HG02588 (cell line): ENCODE data around the gene PPP1R13B.

ENCODE experiments used
- ATAC-seq: cut with Tn5 transposase; IDR thresholded peaks from one replicate; pipeline ENCODE4 v1.9.1; 2021; ENCODE audit warnings: mild to moderate bottlenecking, moderate library complexity; ENCODE audit not compliant: unreplicated experiment

The PPP1R13B gene

DNA sequence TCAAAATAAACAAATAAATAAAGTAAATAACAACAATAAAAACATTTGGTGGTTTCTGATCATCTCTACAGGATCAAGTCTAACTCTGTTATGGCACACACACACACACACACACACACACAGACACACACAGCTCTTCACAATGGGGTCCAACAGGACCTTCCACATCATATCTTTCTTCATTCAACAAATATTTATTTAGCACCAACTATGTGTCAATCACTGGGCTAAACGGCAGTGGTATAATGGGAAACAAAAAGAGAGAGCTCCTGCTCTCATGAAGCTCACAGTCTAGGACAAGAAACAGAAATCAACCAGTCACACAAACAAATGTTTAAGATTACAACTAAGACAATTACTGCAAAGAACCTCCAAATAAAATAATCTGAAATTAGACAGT is 9.3 kb downstream of the PPP1R13B start:
- ATAC-seq: no peak

DNA sequence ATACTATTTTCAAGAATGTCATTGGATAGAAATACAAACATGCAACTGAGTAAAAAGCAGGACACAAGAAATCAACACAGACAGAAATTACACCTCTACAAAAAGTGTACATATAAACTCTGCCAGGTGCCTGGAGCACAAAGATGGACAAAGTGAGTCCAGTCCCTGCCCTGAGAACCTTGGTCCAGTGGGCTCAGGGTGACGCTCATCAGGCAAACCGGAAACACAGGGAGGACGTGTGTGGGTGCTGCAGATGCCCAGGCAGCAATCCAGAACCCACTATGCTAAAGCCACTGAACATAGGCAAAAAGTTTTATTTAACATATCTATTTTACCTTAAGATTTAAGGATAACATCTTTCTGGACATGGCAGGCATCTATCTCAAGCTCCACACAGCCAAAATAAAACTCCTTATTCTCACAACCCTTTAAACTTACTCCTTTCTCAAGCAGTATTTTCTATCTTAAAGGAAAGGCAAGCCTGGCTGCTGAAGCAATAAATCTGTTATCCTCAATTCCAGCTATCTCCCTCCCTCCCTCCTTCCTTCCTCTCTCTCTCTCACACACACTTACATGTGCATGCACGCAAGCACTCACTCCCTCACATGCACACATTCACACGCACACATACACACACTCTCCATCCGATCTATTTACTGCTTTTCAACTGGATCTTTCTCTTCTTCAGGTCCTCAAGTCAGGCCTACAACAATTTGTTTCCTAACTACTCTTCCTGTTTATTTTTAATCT is 10.2 kb downstream of the PPP1R13B start:
- no peak for ATAC-seq

DNA sequence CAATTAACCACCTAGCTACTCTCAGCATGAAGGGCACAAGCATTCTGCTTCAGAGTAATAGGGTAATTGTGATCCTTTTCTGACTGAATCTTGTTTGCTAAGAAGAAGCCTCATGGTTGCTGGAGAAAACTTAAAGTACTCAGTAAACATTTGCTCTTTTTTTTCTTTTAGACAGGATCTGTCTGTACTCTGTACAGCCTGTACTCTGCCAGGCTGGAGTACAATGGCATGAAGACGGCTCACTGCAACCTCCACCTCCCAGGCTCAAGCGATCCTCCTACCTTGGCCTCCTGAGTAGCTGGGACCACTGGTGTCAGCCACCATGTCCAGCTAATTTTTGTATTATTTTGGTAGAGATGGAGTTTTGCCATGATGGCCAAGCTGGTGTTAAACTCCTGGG is 12.4 kb downstream of the PPP1R13B start:
- ATAC-seq: no peak

DNA sequence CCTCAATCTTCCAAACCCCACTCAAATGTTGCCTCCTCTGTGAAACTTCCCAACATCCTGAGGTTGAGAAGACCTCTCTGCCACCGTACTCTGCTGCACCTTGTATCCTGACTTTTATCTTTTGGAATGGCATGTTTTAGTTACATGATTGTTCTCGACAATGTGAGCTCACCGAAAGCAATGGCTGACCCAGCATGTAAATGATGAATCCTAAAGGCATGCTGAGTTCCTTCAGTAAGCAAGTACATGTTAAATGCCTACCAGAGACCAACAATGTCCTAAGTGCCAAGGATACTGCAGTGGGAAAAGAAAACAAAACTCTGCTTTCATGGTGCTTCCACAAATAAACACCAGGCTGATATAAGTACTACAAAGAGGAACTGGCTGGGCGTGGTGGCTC is 13.7 kb downstream of the PPP1R13B start:
- ATAC-seq: no peak

DNA sequence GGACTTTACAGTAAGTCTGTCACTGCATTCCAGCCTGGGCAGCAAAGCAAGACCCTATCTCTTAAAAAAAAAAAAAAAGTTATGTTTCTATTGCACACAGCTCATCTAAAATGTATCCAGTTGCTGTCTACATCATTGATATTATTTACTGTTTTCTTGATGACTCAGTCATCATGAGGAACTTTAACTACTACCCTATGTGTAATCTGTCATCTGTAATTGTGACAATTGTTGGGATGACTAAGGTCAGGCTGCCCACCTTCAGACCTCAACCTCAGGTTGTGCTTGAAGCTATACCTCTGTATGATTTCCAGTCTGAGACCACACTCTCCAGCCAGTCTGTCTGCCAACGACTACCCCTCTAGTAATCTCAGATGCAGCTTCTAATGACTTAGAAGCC is 15.3 kb downstream of the PPP1R13B start:
- no peak for ATAC-seq

DNA sequence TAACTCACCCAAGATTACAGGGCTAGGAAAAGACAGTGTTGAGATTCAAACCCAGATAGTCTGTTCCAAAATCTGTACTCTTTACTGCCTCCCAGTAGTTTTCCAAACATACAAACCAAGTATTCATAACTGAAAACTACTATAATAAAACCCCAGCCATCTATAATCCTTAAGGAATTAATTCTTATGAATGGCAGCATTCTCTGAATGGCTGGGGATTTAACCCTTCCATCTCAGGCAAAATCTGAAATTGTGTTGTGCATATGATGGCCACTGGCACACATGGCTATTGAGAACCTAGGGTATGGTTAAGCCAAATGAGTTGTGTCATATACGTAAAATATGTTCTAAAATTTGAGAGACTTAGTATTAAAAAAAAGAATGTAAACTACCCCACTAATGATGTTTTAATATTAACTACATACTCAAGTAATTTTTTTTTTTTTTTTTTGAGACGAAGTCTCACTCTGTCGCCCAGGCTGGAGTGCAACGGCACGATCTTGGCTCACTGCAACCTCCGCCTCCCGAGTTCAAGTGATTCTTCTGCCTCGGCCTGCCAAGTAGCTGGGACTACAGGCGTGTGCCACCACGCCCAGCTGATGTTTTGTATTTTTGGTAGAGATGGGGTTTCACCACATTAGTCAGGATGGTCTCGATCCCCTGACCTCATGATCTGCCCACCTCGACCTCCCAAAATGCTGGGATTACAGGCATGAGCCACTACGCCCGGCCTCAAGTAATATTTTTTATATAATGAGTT is 16.7 kb downstream of the PPP1R13B start:
- no peak for ATAC-seq

DNA sequence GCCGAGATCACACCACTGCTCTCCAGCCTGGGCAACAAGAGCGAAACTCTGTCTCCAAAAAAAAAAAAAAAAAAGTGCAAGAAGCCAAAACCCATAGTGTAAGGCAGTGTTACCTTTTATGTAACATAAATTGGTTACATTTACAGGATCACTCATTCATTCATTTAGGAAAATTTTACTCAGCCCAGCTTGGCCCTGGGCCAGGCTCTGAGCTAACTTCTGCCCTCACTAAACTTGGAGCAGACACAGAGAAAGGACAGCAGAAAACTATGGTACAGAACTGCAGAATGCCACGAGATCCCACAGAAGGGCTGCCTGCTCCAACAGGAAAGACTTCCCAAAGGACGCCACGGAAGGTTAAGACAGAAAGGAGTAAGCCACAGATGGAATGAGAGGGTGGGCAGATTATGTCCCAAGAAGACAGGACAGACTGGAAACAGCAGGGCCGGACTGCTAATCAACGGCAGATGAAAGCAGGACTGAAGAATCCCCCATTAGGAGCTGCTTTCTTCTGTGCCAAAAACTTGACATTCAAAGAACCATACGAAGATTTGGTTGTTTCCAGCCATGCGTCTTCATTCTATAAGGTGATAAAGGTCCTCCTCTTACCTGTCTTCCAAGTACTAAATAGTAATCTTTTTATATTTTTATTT is 18.9 kb downstream of the PPP1R13B start:
- ATAC-seq: no peak

DNA sequence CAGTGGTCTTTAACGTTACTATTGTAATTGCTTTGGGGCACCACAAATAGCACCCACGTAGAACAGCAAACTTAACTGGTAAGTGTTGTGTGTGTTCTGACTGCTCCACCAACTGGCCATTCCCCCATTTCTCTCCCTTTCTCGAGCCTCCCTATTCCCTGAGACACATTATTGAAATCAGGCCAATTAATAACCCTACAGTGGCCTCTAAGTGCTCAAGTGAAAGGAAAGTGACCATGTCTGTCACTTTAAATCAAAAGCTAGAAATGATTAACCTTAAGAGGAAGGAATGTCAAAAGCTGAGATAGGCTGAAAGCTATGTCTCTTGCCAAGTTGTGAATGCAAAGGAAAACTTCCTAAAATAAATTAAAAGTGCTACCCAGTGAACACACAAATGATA is 22.3 kb downstream of the PPP1R13B start:
- ATAC-seq: no peak

DNA sequence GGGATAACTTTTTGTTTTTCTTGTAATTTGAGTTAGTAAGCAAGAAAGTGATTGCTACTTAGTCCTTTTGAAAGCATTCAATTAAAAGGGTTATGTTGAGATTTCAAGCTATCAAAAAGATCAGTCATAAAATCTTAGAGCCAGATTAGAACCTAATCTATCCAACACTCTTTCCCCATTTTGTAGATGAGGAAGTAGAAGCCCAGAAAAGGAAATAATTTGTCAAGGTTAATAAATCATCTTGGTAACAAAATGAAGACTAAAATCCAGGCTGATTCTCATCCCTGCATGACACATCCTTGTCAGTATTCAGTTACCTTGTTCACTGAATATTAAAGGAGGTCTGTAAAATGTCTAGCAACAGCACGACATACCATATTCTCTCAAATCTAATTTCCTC is 26.5 kb downstream of the PPP1R13B start:
- ATAC-seq: no peak

DNA sequence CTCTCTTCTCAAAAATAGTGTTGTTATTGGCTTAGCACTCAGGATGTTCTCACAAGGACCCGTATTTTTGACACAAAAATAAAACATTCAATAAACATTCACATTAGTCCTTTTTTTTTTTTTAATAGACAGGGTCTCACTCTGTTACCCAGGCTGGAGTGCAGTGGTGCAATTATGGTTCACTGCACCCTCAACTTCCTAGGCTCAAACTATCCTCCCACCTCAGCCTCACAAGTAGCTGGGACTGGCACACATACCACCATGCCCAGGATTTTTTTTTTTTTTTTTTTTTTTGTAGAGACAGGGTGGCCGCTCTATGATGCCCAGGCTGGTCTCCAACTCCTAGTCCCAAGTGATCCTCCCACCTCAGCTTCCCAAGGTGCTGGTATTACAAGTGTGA is 27.0 kb downstream of the PPP1R13B start:
- no peak for ATAC-seq

DNA sequence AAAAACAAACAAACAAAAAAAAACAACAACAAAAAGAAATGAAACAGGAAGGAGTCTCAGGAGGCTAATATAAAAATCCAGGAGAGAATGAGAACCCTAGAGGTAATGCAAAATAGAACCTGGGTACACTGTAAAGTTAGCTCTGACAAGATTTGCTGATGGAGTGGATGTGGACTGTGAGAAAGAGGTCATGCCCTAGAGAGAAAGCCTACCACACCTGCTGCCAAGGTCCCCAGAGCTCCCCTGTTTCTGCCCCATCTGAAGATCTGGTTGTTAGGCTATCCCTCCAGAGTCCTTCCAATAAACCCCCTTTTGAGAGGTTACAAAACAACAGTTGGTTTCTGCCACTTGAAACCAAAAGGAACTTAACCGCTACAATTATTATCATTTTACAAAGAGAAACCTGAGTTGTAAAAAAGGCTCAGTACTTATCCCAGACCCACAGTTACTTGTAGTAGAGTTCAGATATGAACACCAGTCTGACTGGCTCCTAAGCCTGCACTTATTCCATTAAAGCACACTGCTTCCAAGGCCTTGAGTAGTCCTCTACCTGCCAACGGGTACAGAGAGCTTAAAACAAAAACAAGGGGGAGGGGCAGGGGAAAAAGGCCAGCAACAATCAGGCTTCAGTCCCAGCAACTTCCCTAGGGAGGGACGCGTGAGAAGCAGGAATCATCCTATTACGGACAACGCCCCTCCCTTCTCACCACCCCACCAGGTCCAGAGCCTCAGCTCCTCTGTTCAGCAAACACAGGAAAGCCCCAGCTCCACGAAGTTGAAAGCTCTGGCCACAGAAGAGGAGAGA is 27.7 kb downstream of the PPP1R13B start:
- no peak for ATAC-seq

DNA sequence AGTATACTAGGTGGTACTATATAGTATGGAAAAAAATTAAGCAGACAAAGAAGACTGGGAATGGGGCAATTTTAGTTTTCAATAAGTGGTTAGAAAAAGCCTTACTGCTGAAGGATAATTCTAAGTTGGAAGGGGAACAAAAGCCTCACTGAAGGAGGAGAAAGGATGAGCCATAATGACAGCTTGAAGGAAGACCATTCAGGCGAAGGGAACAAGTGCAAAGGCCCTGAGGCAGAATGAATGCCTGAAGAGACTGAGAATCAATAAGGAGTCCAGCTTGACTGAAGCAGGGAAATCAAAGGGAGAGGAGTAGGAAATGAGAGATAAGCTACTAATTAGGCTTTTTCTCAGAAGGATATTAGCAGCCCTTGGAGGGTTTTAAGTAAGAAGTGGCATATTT is 28.5 kb downstream of the PPP1R13B start:
- ATAC-seq: no peak

DNA sequence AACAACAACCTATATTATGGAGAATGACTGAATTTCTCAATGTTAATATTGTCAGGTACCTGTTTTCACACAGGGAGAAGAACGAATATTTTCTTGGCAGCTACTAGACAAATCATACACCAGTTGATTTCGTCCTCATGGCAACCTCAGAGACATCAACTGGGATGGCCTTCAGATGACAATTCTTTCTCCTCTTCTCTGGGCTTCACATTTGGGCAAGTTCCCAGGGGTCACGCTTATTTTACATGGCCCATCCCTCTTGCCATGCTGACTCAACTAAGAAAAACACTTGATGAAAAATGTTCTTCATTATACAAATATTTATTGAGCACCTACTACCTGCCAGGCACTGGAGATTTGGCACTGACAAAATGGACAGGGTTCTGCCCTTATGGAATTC is 29.0 kb downstream of the PPP1R13B start:
- ATAC-seq: no peak

DNA sequence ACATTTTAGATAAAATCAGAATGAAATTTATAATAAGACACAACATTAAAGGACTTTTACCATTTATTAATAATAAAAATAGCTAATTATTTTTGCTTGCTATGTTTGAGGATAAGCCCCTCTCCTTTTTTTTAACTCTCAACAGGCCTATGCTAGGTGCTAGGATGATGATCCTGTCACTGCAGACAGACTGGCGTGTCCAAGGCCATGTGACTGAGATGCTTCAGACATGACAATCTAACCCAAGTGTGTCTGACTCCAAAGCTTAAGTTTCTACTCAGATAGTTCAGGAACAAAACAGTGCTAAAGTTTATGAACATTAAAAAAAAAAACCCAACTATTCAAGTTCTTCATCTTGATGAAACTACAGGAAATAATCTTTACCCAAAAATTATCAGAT is 29.8 kb downstream of the PPP1R13B start:
- ATAC-seq: no peak

DNA sequence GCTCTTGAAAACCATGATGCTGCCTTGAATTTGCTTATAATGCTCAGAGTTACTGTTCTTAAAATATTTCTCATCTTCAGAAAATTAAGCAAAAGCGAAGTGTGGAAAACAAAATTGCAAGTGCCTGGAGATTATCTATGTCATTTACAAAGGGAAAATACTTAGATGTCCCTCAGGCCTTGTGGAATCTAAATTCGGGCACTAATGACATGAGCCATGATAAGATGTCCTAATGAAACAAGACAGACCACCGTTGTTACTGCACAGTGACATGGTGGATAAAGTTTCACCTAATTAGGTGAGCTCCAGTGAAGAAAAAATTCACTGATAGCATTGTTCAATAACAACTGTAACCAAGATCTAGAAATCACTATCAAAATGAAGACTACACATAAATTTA is 30.4 kb downstream of the PPP1R13B start:
- ATAC-seq: no peak

DNA sequence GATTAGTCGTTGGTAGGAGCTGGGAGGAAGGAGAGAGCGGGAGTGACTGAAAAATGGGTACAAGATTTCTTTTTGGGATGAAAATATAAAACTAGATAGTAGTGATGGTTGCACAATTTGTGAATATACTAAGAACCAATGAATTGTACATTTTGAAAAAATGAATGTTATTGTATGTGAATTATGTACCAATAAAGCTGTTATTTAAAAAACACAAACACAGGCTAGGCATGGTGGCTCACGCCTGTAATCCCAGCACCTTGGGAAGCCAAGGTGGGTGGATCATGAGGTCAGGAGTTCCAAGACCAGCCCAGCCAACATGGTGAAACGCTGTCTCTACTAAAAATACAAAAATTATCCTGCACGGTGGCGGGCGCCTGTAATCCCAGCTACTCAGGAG is 32.1 kb downstream of the PPP1R13B start:
- ATAC-seq: no peak

DNA sequence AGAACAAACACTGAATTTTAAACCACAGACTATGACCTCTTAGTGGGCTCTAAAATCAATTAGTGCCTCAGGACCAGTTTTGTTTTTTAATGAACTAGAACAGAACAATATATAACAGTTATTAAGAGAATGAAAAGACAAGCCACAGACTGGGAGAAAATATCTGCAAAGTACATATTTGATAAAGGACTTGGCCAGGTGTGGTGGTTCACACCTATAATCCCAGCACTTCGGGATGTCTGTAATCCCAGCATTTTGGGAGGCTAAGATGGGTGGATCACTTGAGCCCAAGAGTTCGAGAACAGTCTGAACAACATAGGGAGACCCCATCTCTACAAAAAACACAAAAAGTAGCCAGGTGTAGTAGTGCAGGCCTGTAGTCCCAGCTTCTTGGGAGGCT is 36.2 kb downstream of the PPP1R13B start:
- ATAC-seq: no peak

DNA sequence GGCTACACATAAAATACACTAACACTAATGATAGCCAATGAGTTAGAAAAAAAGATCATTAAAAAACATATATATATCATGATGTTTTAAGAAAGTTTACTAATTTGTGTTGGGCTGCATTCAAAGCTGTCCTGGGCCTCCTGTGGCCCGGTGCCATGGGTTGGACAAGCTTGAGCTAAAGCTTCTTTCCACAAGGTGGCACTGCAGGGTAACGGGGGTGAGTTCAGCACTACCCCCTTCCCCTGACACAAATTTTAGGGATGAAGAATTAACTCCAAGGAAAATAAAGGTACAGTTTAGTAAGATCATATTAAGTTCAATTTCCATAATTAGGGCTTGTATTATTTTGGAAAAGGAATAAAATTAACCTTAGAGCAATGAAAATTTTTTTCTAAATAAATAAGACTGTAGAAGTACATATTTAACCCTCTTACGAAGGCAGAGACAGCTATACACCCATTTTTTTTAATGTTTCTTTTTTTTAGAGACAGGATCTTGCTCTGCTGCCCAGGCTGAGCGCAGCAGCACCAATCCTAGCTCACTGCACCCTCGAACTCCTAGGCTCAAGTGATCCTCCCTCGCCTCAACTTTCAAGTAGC is 38.9 kb downstream of the PPP1R13B start:
- ATAC-seq: no peak

DNA sequence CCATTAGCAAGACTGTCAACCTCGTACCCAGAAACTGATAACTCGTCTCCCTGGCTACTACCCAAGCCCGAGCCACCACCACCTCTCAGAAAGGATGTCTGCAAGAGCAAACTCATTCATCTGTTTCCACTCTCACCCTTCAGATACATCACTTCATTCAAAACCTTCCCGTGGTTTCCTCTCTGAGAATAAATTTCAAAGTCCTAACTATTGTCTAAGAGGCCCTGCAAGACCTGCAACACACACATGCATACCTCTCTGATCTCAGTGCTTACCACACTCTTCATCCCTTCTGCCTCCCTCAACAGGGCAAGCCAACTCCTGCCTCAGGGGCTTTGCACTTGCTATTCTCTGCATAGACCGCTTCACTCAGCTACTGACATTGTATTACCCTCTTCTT is 40.6 kb downstream of the PPP1R13B start:
- ATAC-seq: no peak

DNA sequence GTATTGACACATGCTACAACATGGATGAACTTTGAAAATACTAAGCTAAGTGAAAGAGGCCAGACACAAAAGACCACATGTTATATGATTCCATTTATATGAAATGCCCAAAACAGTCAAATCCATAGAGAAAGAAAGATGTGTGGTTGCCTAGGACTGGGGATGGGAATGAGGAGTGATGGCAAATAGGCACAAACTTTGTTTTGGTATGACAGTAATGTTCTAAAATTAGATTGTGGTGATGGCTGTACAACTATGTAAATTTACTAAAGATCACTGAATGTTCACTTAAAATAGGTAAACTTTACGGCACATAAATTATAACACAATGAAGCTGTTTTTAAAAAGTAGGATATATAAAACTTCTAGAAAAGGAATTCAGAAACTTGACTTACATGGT is 41.7 kb downstream of the PPP1R13B start:
- no peak for ATAC-seq

DNA sequence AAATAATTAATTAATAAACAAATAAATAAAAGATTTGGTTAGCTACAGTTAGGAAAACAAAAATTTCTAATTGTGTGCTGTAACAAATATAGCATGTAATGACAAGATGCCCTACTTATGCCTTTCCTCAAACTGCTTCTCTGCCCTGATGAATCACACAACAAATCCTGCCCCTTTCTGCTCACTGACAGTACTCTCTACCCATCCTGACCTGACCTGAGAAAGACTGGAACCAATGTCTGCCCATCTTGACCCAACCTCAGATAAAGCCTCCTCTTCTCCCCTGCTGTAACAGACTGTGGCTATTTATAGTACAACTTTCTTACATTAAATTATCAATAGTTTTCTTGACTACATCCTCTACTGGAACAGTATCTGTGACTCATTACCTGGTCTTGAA is 43.7 kb downstream of the PPP1R13B start:
- no peak for ATAC-seq
